NB4 (cell line): ENCODE data around the gene DAPP1.

Experiments used
- DNase-seq: peaks from one replicate; pipeline ENCODE4 v3.0.0; 2010; ENCODE audit warnings: low read depth
- H3K4me3 ChIP-seq: one replicate; pipeline ENCODE4 v1.5.1; 2011; ENCODE audit warnings: mild to moderate bottlenecking, low read depth, low read length, moderate library complexity
- CTCF ChIP-seq: IDR thresholded peaks from one replicate; pipeline ENCODE4 v1.5.1; 2012; ENCODE audit warnings: low read depth, low read length
- MAX ChIP-seq: IDR thresholded peaks from 2 replicates; pipeline ENCODE4 v1.6.1; 2011; ENCODE audit warnings: low read depth, low read length
- MYC ChIP-seq: IDR thresholded peaks from 2 replicates; pipeline ENCODE4 v1.6.1; 2011; ENCODE audit warnings: low read depth, low read length
- POLR2A ChIP-seq: IDR thresholded peaks from 2 replicates; pipeline ENCODE4 v1.6.1; 2011; ENCODE audit warnings: mild to moderate bottlenecking; ENCODE audit not compliant: insufficient read length; ENCODE audit errors: extremely low read depth

The DAPP1 gene

DNA sequence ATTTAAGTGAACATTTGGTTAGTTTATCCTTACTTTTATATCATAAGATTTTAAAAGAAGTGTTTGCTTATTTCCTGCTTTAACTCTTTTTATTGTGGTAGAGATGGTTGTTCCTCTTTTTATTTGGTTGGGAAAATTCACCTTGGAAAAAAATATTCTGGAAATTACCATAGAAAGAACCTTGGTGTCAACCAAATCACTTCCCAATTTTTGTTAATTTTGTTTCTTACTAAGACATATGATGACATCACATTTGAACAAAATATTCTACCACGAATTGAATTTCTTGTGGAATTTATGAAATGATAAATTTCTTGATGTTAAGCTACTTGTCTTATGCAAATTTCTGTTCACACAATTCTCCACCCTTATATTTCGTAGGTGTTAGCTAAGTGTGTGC is 43.9 kb downstream of the DAPP1 start:
- TF ChIP-seq CTCF (no peak), POLR2A (no peak), MAX (no peak), MYC (no peak)
- DNase-seq = no peak
- no peak overlapping the region for H3K4me3 ChIP-seq

GRCh38 chr4:99861120-99861905 is 44.7 kb downstream of the DAPP1 start:
- H3K4me3 ChIP-seq = no peak overlapping the region
- DNase-seq = peak; percentile 31

GRCh38 chr4:99863804-99864203 is 47.2 kb downstream of the DAPP1 start:
- no peak overlapping the region for H3K4me3 ChIP-seq
- TF ChIP-seq MAX = no peak
- no peak for TF ChIP-seq MYC
- no peak for TF ChIP-seq POLR2A
- no peak for TF ChIP-seq CTCF
- DNase-seq = no peak

More at GRCh38 chr4:99861120-99861905, 44.7 kb downstream of the DAPP1 start:
- no peak for TF ChIP-seq MYC

DNA sequence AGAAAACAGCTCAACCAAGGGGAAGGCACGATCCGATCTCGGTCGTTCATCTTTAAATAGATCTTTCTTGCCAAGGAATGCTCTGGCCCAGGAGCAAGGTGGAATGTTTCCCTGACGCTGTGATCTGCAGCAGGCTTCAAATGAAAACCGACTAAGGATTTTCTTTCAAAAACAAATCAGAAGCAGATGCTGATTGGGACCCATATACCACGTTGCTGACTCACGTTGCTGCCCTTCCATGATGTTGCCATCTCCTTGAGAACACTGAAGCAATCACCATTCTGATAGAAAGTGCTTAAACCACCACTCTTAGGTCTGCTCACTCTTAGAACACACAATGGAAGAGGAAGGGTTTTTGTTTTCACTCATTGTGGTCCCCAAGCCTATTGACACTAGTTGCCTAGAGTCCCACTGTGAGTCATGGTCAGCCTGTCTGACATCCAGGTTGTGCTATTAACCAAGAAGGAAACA is 51.5 kb downstream of the DAPP1 start:
- no peak overlapping the region for H3K4me3 ChIP-seq
- TF ChIP-seq MYC (no peak), POLR2A (no peak), MAX (no peak)
- no peak for DNase-seq

DNA sequence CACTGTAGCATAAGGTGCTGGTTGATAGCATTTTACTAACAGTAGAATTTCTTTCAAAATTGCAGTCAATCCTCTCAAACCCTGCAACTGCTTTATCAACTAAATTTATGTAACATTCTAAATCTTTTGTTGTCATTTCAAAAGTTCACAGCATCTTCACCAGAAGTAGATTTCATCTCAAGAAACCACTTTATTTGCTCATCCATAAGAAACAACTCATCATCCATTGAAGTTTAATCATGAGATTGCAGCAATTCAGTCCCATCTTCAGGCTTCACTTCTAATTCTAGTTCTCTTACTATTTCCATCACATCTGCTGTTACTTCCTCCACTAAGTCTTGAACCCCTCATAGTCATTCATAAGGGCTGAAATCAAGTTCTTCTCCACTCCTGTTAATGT is 55.9 kb downstream of the DAPP1 start:
- TF ChIP-seq MYC = no peak
- no peak for TF ChIP-seq POLR2A
- TF ChIP-seq MAX = no peak
- TF ChIP-seq CTCF = no peak
- no peak overlapping the region for H3K4me3 ChIP-seq
- no peak for DNase-seq

GRCh38 chr4:99875071-99875470 is 58.4 kb downstream of the DAPP1 start:
- H3K4me3 ChIP-seq = no peak overlapping the region
- no peak for DNase-seq
- TF ChIP-seq MAX (no peak), CTCF (no peak), POLR2A (no peak), MYC (no peak)

- TF ChIP-seq CTCF (no peak), MYC (no peak), POLR2A (no peak), MAX (no peak)
- DNase-seq = no peak
- no peak overlapping the region for H3K4me3 ChIP-seq
Observed at GRCh38 chr4:99876946-99877345, 60.3 kb downstream of the DAPP1 start.
